SK-N-MC (cell line): ENCODE measurements around the gene AKR1B1.

ENCODE experiments used
- EZH2 ChIP-seq: fragments of 200-600 bp; sonication (generic); IDR thresholded peaks from one replicate; pipeline ENCODE4 v1.6.1; 2017; ENCODE audit warnings: antibody characterized with exemption
- FOXP2 ChIP-seq: optimal IDR thresholded peaks from 2 replicates; pipeline ENCODE3; 2011; ENCODE audit warnings: mild to moderate bottlenecking, moderate library complexity; ENCODE audit not compliant: insufficient read depth; ENCODE audit errors: extremely low read length, control extremely low read depth
- POLR2AphosphoS5 ChIP-seq: IDR thresholded peaks from 2 replicates; pipeline ENCODE4 v1.6.1; 2012; ENCODE audit warnings: mild to moderate bottlenecking, low read depth, low read length, borderline replicate concordance

DNA sequence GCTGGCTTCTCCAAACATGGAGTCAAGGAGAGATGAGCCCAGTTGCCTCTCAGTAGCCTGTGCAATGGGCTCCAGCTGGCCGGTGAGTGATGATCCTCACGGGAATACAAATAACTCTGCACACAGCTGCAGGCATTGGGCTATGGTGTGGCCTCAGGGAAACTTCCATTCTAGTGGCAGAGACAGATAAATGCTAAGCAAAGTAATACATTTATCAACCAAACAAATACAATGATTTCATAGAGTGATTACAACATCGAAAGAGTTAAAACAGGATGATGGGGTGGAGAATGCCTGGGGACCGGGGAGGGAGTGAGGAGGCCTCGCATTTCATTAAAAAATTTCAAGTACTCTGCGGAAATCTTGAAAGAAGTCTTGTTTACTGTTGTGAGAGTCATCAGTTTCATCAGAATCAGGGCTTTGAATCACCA, 15.0 kb upstream of the AKR1B1 start:
- TF ChIP-seq POLR2AphosphoS5, result no peak
- no peak for TF ChIP-seq EZH2
- TF ChIP-seq FOXP2, result no peak
